SU-DHL-6 (cell line): ENCODE measurements around the gene FAXDC2.

Experiments used
- H2AFZ ChIP-seq: fragments of 200-600 bp; sonication (generic); 2 replicates; pipeline ENCODE4 v1.6.1; 2014; ENCODE audit warnings: low read depth, mild to moderate bottlenecking, moderate library complexity, mixed read lengths, antibody characterized with exemption, low read length; ENCODE audit not compliant: severe bottlenecking
- H3F3A ChIP-seq: fragments of 200-600 bp; shearing (Covaris generic); 2 replicates; pipeline ENCODE4 v1.6.0; 2016; ENCODE audit warnings: antibody characterized with exemption, mild to moderate bottlenecking; ENCODE audit not compliant: insufficient read depth
- H3K27ac ChIP-seq: fragments of 200-600 bp; sonication (generic); 2 replicates; pipeline ENCODE4 v1.5.1; 2016; ENCODE audit warnings: low read depth, mild to moderate bottlenecking, low read length, moderate library complexity, mixed read lengths
- H3K27me3 ChIP-seq: fragments of 200-600 bp; sonication (generic), shearing (Covaris generic); 2 replicates; pipeline ENCODE4 v1.6.0; 2014; ENCODE audit warnings: mild to moderate bottlenecking, low read length
- H3K36me3 ChIP-seq: fragments of 200-600 bp; sonication (generic); 2 replicates; pipeline ENCODE4 v1.6.1; 2014; ENCODE audit warnings: mild to moderate bottlenecking, low read length, mixed read lengths
- H3K4me2 ChIP-seq: fragments of 300-600, 200-600 bp; shearing (Covaris generic), sonication (generic); 2 replicates; pipeline ENCODE4 v1.6.0; 2014; ENCODE audit warnings: low read length, low read depth, mild to moderate bottlenecking; ENCODE audit not compliant: poor library complexity, severe bottlenecking
- H3K4me3 ChIP-seq: fragments of 200-600 bp; sonication (generic); 2 replicates; pipeline ENCODE4 v1.5.1; 2014; ENCODE audit warnings: antibody characterized with exemption, low read length, mild to moderate bottlenecking, mixed read lengths; ENCODE audit not compliant: insufficient read depth, poor library complexity, severe bottlenecking
- H3K79me2 ChIP-seq: fragments of 200-600 bp; sonication (generic); 2 replicates; pipeline ENCODE4 v1.6.1; 2014; ENCODE audit warnings: mild to moderate bottlenecking, low read length, moderate library complexity; ENCODE audit not compliant: insufficient read depth
- H3K9ac ChIP-seq: fragments of 200-600 bp; sonication (generic); 2 replicates; pipeline ENCODE4 v1.7.0; 2014; ENCODE audit warnings: mild to moderate bottlenecking, low read length
- H3K9me2 ChIP-seq: fragments of 200-600 bp; sonication (generic); replicated peaks from 2 replicates; pipeline ENCODE4 v1.6.1; 2014; ENCODE audit warnings: low read length; ENCODE audit not compliant: insufficient read depth
- H3K9me3 ChIP-seq: fragments of 200-600 bp; sonication (generic); 2 replicates; pipeline ENCODE4 v1.6.1; 2014; ENCODE audit warnings: low read length, mixed read lengths; ENCODE audit not compliant: insufficient read depth
- H4K20me1 ChIP-seq: fragments of 200-600 bp; sonication (generic); 2 replicates; pipeline ENCODE4 v1.6.1; 2014; ENCODE audit warnings: low read depth, mild to moderate bottlenecking, antibody characterized with exemption, low read length, moderate library complexity, mixed read lengths
- EZH2phosphoT487 ChIP-seq: fragments of 200-600 bp; sonication (generic), shearing (Covaris generic); conservative IDR thresholded peaks from 2 replicates; pipeline ENCODE4 v1.6.1; 2018; ENCODE audit warnings: mild to moderate bottlenecking, antibody characterized with exemption, low read length, moderate library complexity, mixed read lengths
- TF ChIP-seq, protein P1 (sequence below): fragments of 200-600 bp; sonication (generic); IDR thresholded peaks from one replicate; pipeline ENCODE4 v1.5.1; 2017; ENCODE audit warnings: antibody characterized with exemption, mild to moderate bottlenecking, low read length, moderate library complexity; ENCODE audit not compliant: insufficient read depth, poor library complexity, severe bottlenecking

FAXDC2 gene

GRCh38 chr5:154862766-154863165, 12.4 kb upstream of the FAXDC2 start:
- no peaks in the 10 kb centered on the region for H3K9me2 ChIP-seq
- peaks cover 39% of the 10 kb centered on the region; the same call in 1 of the 2 replicates for H3K36me3 ChIP-seq
- no peaks in the 10 kb centered on the region for H3K27me3 ChIP-seq
- H3F3A ChIP-seq = peaks cover 9% of the 10 kb centered on the region; the same call in 1 of the 2 replicates
- peak overlapping the region; percentile 20 for H3K4me2 ChIP-seq
- H3K9me3 ChIP-seq = no peaks in the 10 kb centered on the region
- peaks cover 71% of the 10 kb centered on the region for H3K79me2 ChIP-seq
- H3K4me3 ChIP-seq = no peak overlapping the region
- H2AFZ ChIP-seq = no peak overlapping the region
- TF ChIP-seq EZH2phosphoT487 = no peak
- TF ChIP-seq, protein P1, sequence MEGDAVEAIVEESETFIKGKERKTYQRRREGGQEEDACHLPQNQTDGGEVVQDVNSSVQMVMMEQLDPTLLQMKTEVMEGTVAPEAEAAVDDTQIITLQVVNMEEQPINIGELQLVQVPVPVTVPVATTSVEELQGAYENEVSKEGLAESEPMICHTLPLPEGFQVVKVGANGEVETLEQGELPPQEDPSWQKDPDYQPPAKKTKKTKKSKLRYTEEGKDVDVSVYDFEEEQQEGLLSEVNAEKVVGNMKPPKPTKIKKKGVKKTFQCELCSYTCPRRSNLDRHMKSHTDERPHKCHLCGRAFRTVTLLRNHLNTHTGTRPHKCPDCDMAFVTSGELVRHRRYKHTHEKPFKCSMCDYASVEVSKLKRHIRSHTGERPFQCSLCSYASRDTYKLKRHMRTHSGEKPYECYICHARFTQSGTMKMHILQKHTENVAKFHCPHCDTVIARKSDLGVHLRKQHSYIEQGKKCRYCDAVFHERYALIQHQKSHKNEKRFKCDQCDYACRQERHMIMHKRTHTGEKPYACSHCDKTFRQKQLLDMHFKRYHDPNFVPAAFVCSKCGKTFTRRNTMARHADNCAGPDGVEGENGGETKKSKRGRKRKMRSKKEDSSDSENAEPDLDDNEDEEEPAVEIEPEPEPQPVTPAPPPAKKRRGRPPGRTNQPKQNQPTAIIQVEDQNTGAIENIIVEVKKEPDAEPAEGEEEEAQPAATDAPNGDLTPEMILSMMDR = no peak
- H3K27ac ChIP-seq = no peak overlapping the region
- peaks cover 23% of the 10 kb centered on the region for H4K20me1 ChIP-seq
- no peak overlapping the region for H3K9ac ChIP-seq

- H3K9me3 ChIP-seq = no peaks in the 10 kb centered on the region
- H3K79me2 ChIP-seq = peaks cover 71% of the 10 kb centered on the region
- H3K36me3 ChIP-seq = peaks cover 33% of the 10 kb centered on the region; the same call in 1 of the 2 replicates
- H3K27me3 ChIP-seq = no peaks in the 10 kb centered on the region
- no peak overlapping the region for H3K27ac ChIP-seq
- no peak overlapping the region for H3K9ac ChIP-seq
- H4K20me1 ChIP-seq = peaks cover 23% of the 10 kb centered on the region
- no peak overlapping the region for H3K4me3 ChIP-seq
- H3F3A ChIP-seq = peaks cover 8% of the 10 kb centered on the region; the same call in 1 of the 2 replicates
- TF ChIP-seq, protein P1 = no peak
- TF ChIP-seq EZH2phosphoT487 = no peak
- no peaks in the 10 kb centered on the region for H3K9me2 ChIP-seq
- H3K4me2 ChIP-seq = peak overlapping the region; percentile 20
- H2AFZ ChIP-seq = no peak overlapping the region
Measured at GRCh38 chr5:154861946-154862345, 11.5 kb upstream of the FAXDC2 start.

- H3K36me3 ChIP-seq = peaks cover 24% of the 10 kb centered on the region; the same call in 1 of the 2 replicates
- H3K27ac ChIP-seq = peak overlapping the region; percentile 13; the same call in 1 of the 2 replicates
- no peaks in the 10 kb centered on the region for H3K9me3 ChIP-seq
- H4K20me1 ChIP-seq = peaks cover 23% of the 10 kb centered on the region
- peak overlapping the region; percentile 84 for H3K4me2 ChIP-seq
- peaks cover 68% of the 10 kb centered on the region for H3K79me2 ChIP-seq
- peak overlapping the region; percentile 74 for H3K9ac ChIP-seq
- peaks cover 10% of the 10 kb centered on the region; the same call in 1 of the 2 replicates for H3F3A ChIP-seq
- no peaks in the 10 kb centered on the region for H3K27me3 ChIP-seq
- no peaks in the 10 kb centered on the region for H3K9me2 ChIP-seq
- no peak overlapping the region for H2AFZ ChIP-seq
- peak overlapping the region; percentile 99 for H3K4me3 ChIP-seq
- TF ChIP-seq EZH2phosphoT487 = no peak
- TF ChIP-seq, protein P1 = no peak
Measured at GRCh38 chr5:154860765-154861164, 10.4 kb upstream of the FAXDC2 start.
